Breast epithelium (tissue), 4 donors: ENCODE results near the gene ARL9. TPM values are rescaled to one million over a fixed set of nuclear protein-coding genes. Genes with fewer than 3 reads are reported as not detected.
A peak's percentile ranks its signal among the peaks of the same experiment; 100 is the strongest.

Experiments
- DNase-seq, 2 donors: peaks; one replicate each; pipeline ENCODE4 v3.0.0-alpha.2; 2019; ENCODE audit warnings: low spot score in 2 of 2
- H3K27ac ChIP-seq, 2 donors: fragments of 200-600 bp; sonication (generic) in 1 of 2; one replicate each; pipeline ENCODE4 v1.5.1; 2016 to 2019; ENCODE audit warnings: mild to moderate bottlenecking in 1 of 2
- H3K27me3 ChIP-seq, 2 donors: fragments of 200-600 bp; sonication (generic) in 1 of 2; one replicate each; pipeline versions ENCODE4 v1.5.1 to v1.6.0; 2017 to 2019; ENCODE audit warnings: control low read depth in 1 of 2, mild to moderate bottlenecking in 1 of 2
- H3K36me3 ChIP-seq: fragments of 200-600 bp; one replicate; pipeline ENCODE4 v1.5.1; 2019
- H3K4me1 ChIP-seq, 2 donors: fragments of 200-600 bp; sonication (generic); one replicate each; pipeline ENCODE4 v1.5.1; 2016 to 2019; ENCODE audit warnings: control low read depth in 1 of 2
- H3K4me3 ChIP-seq, 3 donors: fragments of 200-600 bp; sonication (generic); 1 replicate in 2 of 3; 2 replicates in 1 of 3; pipeline ENCODE4 v1.5.1; 2016 to 2019; ENCODE audit warnings: mild to moderate bottlenecking in 3 of 3, moderate library complexity in 2 of 3
- H3K9me3 ChIP-seq, 2 donors: fragments of 200-600 bp; sonication (generic) in 1 of 2; one replicate each; pipeline ENCODE4 v1.5.1; 2016 to 2019; ENCODE audit warnings: control low read depth in 1 of 2
- POLR2A ChIP-seq: fragments of 450-650 bp; IDR thresholded peaks from one replicate; pipeline ENCODE4 v1.6.1; 2016; ENCODE audit warnings: antibody characterized with exemption, mild to moderate bottlenecking, moderate library complexity
- POLR2AphosphoS5 ChIP-seq, 3 donors: sonication (generic); formaldehyde crosslinking; IDR thresholded peaks; one replicate each; pipeline ENCODE4 v1.6.1; 2017; ENCODE audit warnings: antibody characterized with exemption in 3 of 3
- intact Hi-C: fragments of 100-400 bp; cut with DNase I; formaldehyde crosslinking; loops from one replicate; pipeline ENCODE4 v1.15.1; 2023; ENCODE audit warnings: low total_unique reads
- total RNA-seq, 3 donors: library from RNA; depleted of rRNA; stranded (reverse); fragments of >200 nt; gene quantifications; one replicate each; pipeline ENCODE4 v1.1.0, GENCODE V29; 2016
- TF ChIP-seq, protein P1 (sequence below), 3 donors: fragments of 450-650 bp; IDR thresholded peaks; one replicate each; pipeline ENCODE4 v1.5.1; 2016 to 2017; ENCODE audit warnings: antibody characterized with exemption in 3 of 3, mild to moderate bottlenecking in 3 of 3, moderate library complexity in 3 of 3

Gene ARL9
- total RNA-seq, 3 donors from 2014 or later = not detected

DNA sequence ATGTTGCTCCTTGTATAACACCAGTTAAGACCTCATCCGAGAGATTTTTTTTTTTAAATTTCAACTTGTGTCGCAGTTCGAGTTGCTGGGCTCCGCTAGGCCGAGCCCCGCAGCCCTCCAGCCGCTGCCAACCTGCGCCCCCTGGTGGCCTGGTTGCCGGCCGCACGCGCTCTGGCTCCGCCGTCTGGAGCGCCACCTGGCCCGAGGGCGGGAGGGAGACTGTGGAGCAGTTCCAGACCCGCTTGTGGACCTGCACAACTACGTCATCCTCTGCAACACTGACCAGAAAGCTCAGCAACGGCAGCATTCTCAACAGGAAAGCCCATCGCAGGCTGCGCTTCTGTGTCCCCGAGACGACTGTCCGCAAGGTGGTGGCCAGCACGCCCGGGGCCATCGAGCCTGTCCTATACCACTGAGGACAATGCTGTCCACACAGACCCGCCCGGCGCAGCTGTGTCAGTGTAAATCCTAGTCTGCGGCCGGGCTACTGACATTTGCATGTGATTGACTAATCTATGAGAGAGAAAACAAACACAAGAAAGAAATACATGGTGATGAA is 39.1 kb downstream of the ARL9 start:
- peak overlapping the region; percentile 9 to 63 (median 44) for H3K4me3 ChIP-seq
- no peaks in the 10 kb centered on the region for H3K27me3 ChIP-seq
- no peaks in the 10 kb centered on the region for H3K4me1 ChIP-seq
- intact Hi-C loops = loop anchor here (10.0 kb wide), 1 partner anchor 110 kb away; the partner anchor contains the start of genes PAICS and PPAT
- H3K27ac ChIP-seq = no peak overlapping the region
- peak; percentile 62 to 83 for DNase-seq
- TF ChIP-seq POLR2AphosphoS5 (IDR thresholded peaks at IDR 0.05) (peak; percentile 19 to 54 (median 27)), POLR2A (no peak)
- TF ChIP-seq, protein P1, sequence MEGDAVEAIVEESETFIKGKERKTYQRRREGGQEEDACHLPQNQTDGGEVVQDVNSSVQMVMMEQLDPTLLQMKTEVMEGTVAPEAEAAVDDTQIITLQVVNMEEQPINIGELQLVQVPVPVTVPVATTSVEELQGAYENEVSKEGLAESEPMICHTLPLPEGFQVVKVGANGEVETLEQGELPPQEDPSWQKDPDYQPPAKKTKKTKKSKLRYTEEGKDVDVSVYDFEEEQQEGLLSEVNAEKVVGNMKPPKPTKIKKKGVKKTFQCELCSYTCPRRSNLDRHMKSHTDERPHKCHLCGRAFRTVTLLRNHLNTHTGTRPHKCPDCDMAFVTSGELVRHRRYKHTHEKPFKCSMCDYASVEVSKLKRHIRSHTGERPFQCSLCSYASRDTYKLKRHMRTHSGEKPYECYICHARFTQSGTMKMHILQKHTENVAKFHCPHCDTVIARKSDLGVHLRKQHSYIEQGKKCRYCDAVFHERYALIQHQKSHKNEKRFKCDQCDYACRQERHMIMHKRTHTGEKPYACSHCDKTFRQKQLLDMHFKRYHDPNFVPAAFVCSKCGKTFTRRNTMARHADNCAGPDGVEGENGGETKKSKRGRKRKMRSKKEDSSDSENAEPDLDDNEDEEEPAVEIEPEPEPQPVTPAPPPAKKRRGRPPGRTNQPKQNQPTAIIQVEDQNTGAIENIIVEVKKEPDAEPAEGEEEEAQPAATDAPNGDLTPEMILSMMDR (IDR thresholded peaks at IDR 0.05) = peak; percentile 82 to 92 (median 89)
- no peaks in the 10 kb centered on the region for H3K36me3 ChIP-seq
- H3K9me3 ChIP-seq = no peaks in the 10 kb centered on the region

DNA sequence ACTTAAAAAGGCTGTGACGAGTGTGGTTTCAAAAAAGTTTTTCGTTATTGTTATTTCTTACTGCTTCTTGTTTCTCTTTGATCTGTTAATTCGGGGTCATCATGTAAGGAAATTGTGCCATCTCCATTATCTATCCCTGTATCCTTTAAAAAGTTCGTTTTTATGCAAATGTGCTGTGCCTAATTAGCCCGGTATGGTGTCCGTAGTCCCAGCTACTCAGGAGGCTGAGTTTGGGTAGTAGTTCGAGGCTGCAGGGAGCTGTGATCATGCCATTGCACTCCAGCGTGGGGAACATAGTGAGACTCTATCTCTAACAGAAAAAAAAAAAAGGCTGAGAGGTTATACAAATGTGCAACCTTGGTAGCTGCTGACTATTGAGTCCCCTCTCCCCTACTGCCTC is 45.1 kb downstream of the ARL9 start:
- intact Hi-C loops = no loop called here
- TF ChIP-seq POLR2A (no peak), POLR2AphosphoS5 (IDR thresholded peaks at IDR 0.05) (no peak)
- TF ChIP-seq, protein P1 (IDR thresholded peaks at IDR 0.05) = no peak

DNA sequence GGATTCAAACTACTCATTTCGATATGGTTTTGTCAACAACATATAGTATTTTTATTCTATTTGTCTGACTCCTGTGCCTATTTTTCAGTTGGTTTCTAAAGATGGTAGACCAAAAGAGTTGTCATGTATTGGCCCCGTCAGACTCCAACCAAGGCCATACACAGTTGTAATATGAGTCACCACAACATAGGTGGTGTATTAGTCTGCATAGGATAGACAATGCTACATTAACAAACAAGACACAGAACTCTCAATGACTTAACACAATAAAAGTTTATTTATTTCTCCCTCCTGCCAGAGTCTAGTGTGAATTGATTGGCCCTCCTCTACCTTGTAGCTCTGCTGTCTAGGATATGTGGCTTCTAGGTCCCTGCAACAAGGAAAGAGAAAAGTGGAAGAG is 45.9 kb downstream of the ARL9 start:
- no peak for DNase-seq
- Histone ChIP-seq H3K27me3 (no peaks in the 10 kb centered on the region), H3K27ac (no peak overlapping the region), H3K36me3 (no peaks in the 10 kb centered on the region), H3K4me3 (no peak overlapping the region), H3K4me1 (no peaks in the 10 kb centered on the region), H3K9me3 (no peaks in the 10 kb centered on the region)
- TF ChIP-seq POLR2AphosphoS5 (IDR thresholded peaks at IDR 0.05) = no peak
- TF ChIP-seq, protein P1 (IDR thresholded peaks at IDR 0.05) = no peak
- no peak for TF ChIP-seq POLR2A
- intact Hi-C loops = no loop called here

More for the DNA sequence above, 45.1 kb downstream of the ARL9 start:
- H3K36me3 ChIP-seq = no peaks in the 10 kb centered on the region
- no peak overlapping the region for H3K4me3 ChIP-seq
- no peaks in the 10 kb centered on the region for H3K9me3 ChIP-seq
- H3K4me1 ChIP-seq = no peaks in the 10 kb centered on the region
- H3K27me3 ChIP-seq = no peaks in the 10 kb centered on the region
- H3K27ac ChIP-seq = no peak overlapping the region
- DNase-seq = no peak

DNA sequence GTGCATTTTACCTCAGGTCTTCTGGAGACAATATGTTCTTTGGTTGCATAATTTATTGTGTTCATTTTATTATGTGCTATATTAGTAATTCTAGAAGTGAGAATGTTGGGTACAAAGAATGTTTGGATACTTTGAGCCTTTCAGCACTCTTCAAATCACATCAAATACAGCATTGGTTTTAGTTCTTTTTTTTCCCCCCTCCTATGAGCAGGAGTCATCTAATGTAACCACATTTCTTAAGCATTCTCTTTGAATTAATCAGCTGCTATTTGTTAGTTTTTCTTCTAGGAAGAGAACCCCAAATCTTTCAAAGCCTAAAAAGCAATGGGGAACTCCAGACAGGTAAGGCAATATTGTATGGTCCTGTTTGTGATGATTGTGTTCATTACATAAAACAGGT is 46.7 kb downstream of the ARL9 start:
- no peak for TF ChIP-seq POLR2A
- no peak for TF ChIP-seq POLR2AphosphoS5 (IDR thresholded peaks at IDR 0.05)
- TF ChIP-seq, protein P1 (IDR thresholded peaks at IDR 0.05) = no peak
- no peak overlapping the region for H3K4me3 ChIP-seq
- no peaks in the 10 kb centered on the region for H3K4me1 ChIP-seq
- no peak overlapping the region for H3K27ac ChIP-seq
- DNase-seq = no peak
- H3K9me3 ChIP-seq = no peaks in the 10 kb centered on the region
- H3K36me3 ChIP-seq = no peaks in the 10 kb centered on the region
- intact Hi-C loops = no loop called here
- H3K27me3 ChIP-seq = no peaks in the 10 kb centered on the region

DNA sequence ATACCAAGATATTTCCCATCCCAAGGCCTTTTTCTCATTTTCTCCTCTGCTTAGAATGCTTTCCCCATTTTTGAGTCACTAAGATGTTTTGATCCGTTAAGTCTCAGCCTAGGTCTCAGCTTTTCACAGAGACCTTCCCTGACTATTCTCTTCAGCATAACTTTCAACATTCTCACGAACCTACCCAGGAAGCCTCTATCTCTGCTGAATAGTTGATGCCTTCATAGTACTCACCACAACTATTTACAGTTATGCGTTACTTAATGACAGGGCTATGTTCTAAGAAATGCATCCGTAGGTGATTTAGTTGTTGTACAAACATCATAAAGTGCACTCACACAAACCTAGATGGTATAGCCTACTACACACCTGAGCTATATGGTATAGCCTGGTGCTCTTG is 64.5 kb downstream of the ARL9 start:
- no peak for TF ChIP-seq POLR2A
- TF ChIP-seq POLR2AphosphoS5 (IDR thresholded peaks at IDR 0.05) = no peak
- TF ChIP-seq, protein P1 (IDR thresholded peaks at IDR 0.05) = no peak
- no peak overlapping the region for H3K4me3 ChIP-seq
- no peaks in the 10 kb centered on the region for H3K36me3 ChIP-seq
- DNase-seq = no peak
- no peaks in the 10 kb centered on the region for H3K4me1 ChIP-seq
- intact Hi-C loops = no loop called here
- no peak overlapping the region for H3K27ac ChIP-seq
- no peaks in the 10 kb centered on the region for H3K27me3 ChIP-seq
- no peaks in the 10 kb centered on the region for H3K9me3 ChIP-seq

Other genes with a start within 250 kb of the ARL9 start
- gene AASDH, start 118.3 kb upstream of the ARL9 start, total RNA-seq = 10 to 100 TPM; 10.4 to 18.3 (median 13.1) TPM
- 1 to 10 TPM; 5.6 to 8.9 (median 6.6) TPM for gene PPAT, start 70.2 kb upstream of the ARL9 start, total RNA-seq
- gene PAICS, start 69.5 kb upstream of the ARL9 start, total RNA-seq = 10 to 100 TPM; 31.8 to 37.2 (median 35.1) TPM
- gene SRP72, start 38.2 kb upstream of the ARL9 start, total RNA-seq = 10 to 100 TPM; 60.6 to 74.8 (median 71.8) TPM
- 1 to 10 TPM; 3.8 to 9.8 (median 4.8) TPM for gene HOPX, start 175.5 kb downstream of the ARL9 start, total RNA-seq